Skeletal muscle tissue (tissue), 4 donors: ENCODE measurements around the gene IL22RA2. TPM values are rescaled to one million over a fixed set of nuclear protein-coding genes. Genes with fewer than 3 reads are reported as not detected.
A peak's percentile ranks its signal among the peaks of the same experiment; 100 is the strongest.
"Not testable (repeated sequence)": the region's sequence is repeated elsewhere in the genome, so short reads cannot be mapped to it uniquely, and the experiment has no call there.

ENCODE experiments used
- H3K27ac ChIP-seq: one replicate; pipeline ENCODE4 v1.7.0; 2013; ENCODE audit warnings: mild to moderate bottlenecking, low read depth, low read length, inconsistent platforms
- H3K27me3 ChIP-seq, 3 donors: one replicate each; pipeline ENCODE4 v1.7.0; 2013; ENCODE audit warnings: low read length in 3 of 3; ENCODE audit not compliant: control insufficient read depth in 3 of 3, insufficient read depth in 3 of 3
- H3K36me3 ChIP-seq, 3 donors: one replicate each; pipeline ENCODE4 v1.7.0; 2013; ENCODE audit warnings: low read length in 3 of 3; ENCODE audit not compliant: control insufficient read depth in 3 of 3, insufficient read depth in 3 of 3
- H3K4me1 ChIP-seq, 3 donors: one replicate each; pipeline ENCODE4 v1.7.0; 2013; ENCODE audit warnings: low read length in 3 of 3, mild to moderate bottlenecking in 3 of 3; ENCODE audit not compliant: control insufficient read depth in 3 of 3, insufficient read depth in 3 of 3
- H3K4me3 ChIP-seq, 3 donors: one replicate each; pipeline ENCODE4 v1.7.0; 2013; ENCODE audit warnings: low read length in 3 of 3
- H3K9ac ChIP-seq, 3 donors: one replicate each; pipeline ENCODE4 v1.7.0; 2013; ENCODE audit warnings: low read length in 3 of 3, mild to moderate bottlenecking in 3 of 3, moderate library complexity in 2 of 3, low read depth in 1 of 3
- H3K9me3 ChIP-seq, 3 donors: one replicate each; pipeline ENCODE4 v1.7.0; 2013; ENCODE audit warnings: low read length in 3 of 3; ENCODE audit not compliant: control insufficient read depth in 3 of 3
- total RNA-seq: library from RNA; depleted of rRNA; stranded (reverse); fragments of >200 nt; gene quantifications from one replicate; pipeline ENCODE4 v1.2.3, GENCODE V29; 2014
- donor health status: Osteomylitis.

IL22RA2 gene
- total RNA-seq = not detected

GRCh38 chr6:137173501-137173900 is at the start of gene IL22RA2:
Gene IL22RA2, minus strand, starts transcription at chr6:137173644. Its CDS starts 11,895 bp downstream, at chr6:137161749.
- Histone ChIP-seq H3K9me3 (no peaks in the 10 kb centered on the region), H3K4me1 (no peaks in the 10 kb centered on the region), H3K27ac (no peak within 1 kb of the TSS), H3K9ac (no peak within 1 kb of the TSS), H3K36me3 (no peaks in the 10 kb centered on the region), H3K4me3 (no peak within 1 kb of the TSS), H3K27me3 (no peaks in the 10 kb centered on the region)

- Histone ChIP-seq H3K9ac (no peak overlapping the region), H3K4me3 (no peak overlapping the region), H3K27me3 (no peaks in the 10 kb centered on the region), H3K27ac (peak overlapping the region; percentile 48), H3K4me1 (peaks cover 11 to 19% (median 17%) of the 10 kb centered on the region in 3 donors), H3K36me3 (no peaks in the 10 kb centered on the region), H3K9me3 (no peaks in the 10 kb centered on the region)
These were observed 48.9 kb upstream of the IL22RA2 start for GRCh38 chr6:137222381-137222780.

- Histone ChIP-seq H3K9ac (peak overlapping the region; percentile 84 to 99 (median 99)), H3K36me3 (no peaks in the 10 kb centered on the region), H3K4me1 (peaks cover 29 to 35% (median 29%) of the 10 kb centered on the region in 3 donors), H3K9me3 (no peaks in the 10 kb centered on the region), H3K27ac (peak overlapping the region; percentile 98), H3K4me3 (peak overlapping the region; percentile 78 to 98 (median 92)), H3K27me3 (no peaks in the 10 kb centered on the region)
These were observed 46.3 kb upstream of the IL22RA2 start for GRCh38 chr6:137219664-137220252.

- peak within 1 kb of the TSS; percentile 84 to 99 (median 99) for H3K9ac ChIP-seq
- H3K4me3 ChIP-seq = peak within 1 kb of the TSS; percentile 78 to 98 (median 92)
- H3K9me3 ChIP-seq = no peaks in the 10 kb centered on the region
- H3K27ac ChIP-seq = peak within 1 kb of the TSS; percentile 98
- H3K4me1 ChIP-seq = peaks cover 26 to 42% (median 34%) of the 10 kb centered on the region in 3 donors
- H3K27me3 ChIP-seq = no peaks in the 10 kb centered on the region
- no peaks in the 10 kb centered on the region for H3K36me3 ChIP-seq
These were observed 45.6 kb upstream of the IL22RA2 start, which contains the start of gene IFNGR1 for GRCh38 chr6:137218917-137219663. Gene IFNGR1, minus strand, starts transcription at chr6:137219385. Its CDS starts 58 bp downstream, at chr6:137219327.

GRCh38 chr6:137218473-137218916 is 45.1 kb upstream of the IL22RA2 start:
- Histone ChIP-seq H3K4me1 (peaks cover 30 to 43% (median 40%) of the 10 kb centered on the region in 3 donors), H3K36me3 (no peaks in the 10 kb centered on the region)

GRCh38 chr6:137217801-137218472 is 44.5 kb upstream of the IL22RA2 start:
- Histone ChIP-seq H3K9me3 (no peaks in the 10 kb centered on the region), H3K27me3 (no peaks in the 10 kb centered on the region), H3K36me3 (no peaks in the 10 kb centered on the region), H3K4me1 (peaks cover 28 to 44% (median 42%) of the 10 kb centered on the region in 3 donors), H3K27ac (peak overlapping the region; percentile 98), H3K9ac (peak overlapping the region; percentile 84 to 99 (median 99)), H3K4me3 (peak overlapping the region; percentile 78 to 98 (median 92))

More at GRCh38 chr6:137218473-137218916, 45.1 kb upstream of the IL22RA2 start:
- Histone ChIP-seq H3K9me3 (no peaks in the 10 kb centered on the region), H3K9ac (peak overlapping the region; percentile 84 to 99 (median 99)), H3K27ac (peak overlapping the region; percentile 98), H3K27me3 (no peaks in the 10 kb centered on the region), H3K4me3 (peak overlapping the region; percentile 78 to 98 (median 92))

- Histone ChIP-seq H3K9me3 (no peaks in the 10 kb centered on the region), H3K9ac (peak overlapping the region; percentile 84 to 99 (median 99)), H3K4me1 (peaks cover 31 to 48% (median 44%) of the 10 kb centered on the region in 3 donors), H3K27ac (peak overlapping the region; percentile 98), H3K27me3 (no peaks in the 10 kb centered on the region), H3K4me3 (peak overlapping the region; percentile 78 to 98 (median 92)), H3K36me3 (no peaks in the 10 kb centered on the region)
These were observed 43.6 kb upstream of the IL22RA2 start for GRCh38 chr6:137216875-137217553.

GRCh38 chr6:137216106-137216505 is 42.7 kb upstream of the IL22RA2 start:
- H3K4me1 ChIP-seq = peaks cover 36 to 54% (median 48%) of the 10 kb centered on the region in 3 donors
- peak overlapping the region in 1 of 3 donors; percentile 98 for H3K4me3 ChIP-seq
- H3K9ac ChIP-seq = no peak overlapping the region
- no peak overlapping the region for H3K27ac ChIP-seq
- no peaks in the 10 kb centered on the region for H3K27me3 ChIP-seq
- H3K9me3 ChIP-seq = no peaks in the 10 kb centered on the region
- no peaks in the 10 kb centered on the region for H3K36me3 ChIP-seq

- not testable (repeated sequence) for H3K9ac ChIP-seq, H3K4me3 ChIP-seq, H3K9me3 ChIP-seq, H3K27ac ChIP-seq, H3K27me3 ChIP-seq, H3K36me3 ChIP-seq
- H3K4me1 ChIP-seq = peaks cover 40 to 59% (median 48%) of the 10 kb centered on the region in 3 donors
These were observed 42.2 kb upstream of the IL22RA2 start for GRCh38 chr6:137215630-137216029.
